H1 (cell line): ENCODE data around the gene ITGA4. TPM values are rescaled to one million over a fixed set of nuclear protein-coding genes. Genes with fewer than 3 reads are reported as not detected.

Source experiments
- CTCF ChIA-PET: fragments of 300-600 bp; sonication (Branson Sonifier 250); formaldehyde crosslinking; loops from one replicate; lab custom pipeline; 2021; ENCODE audit not compliant: partially characterized antibody; lab: Charles Lee
- POLR2A ChIA-PET: fragments of 300-600 bp; sonication (Branson Sonifier 250); formaldehyde crosslinking; loops from one replicate; lab custom pipeline; 2021; ENCODE audit warnings: inconsistent platforms; ENCODE audit not compliant: partially characterized antibody; lab: Charles Lee
- DNase-seq, 2 experiments: peaks; one replicate each; pipeline versions ENCODE4 v3.0.0 to v3.0.0-alpha.2; 2010 to 2022; ENCODE audit warnings: low spot score in 2 of 2, low read depth in 1 of 2, mixed read lengths in 1 of 2
- FAIRE-seq: peaks from 2 replicates; lab custom pipeline; 2011; peaks lifted over from hg19 to GRCh38; lab: Jason Lieb, UNC
- H2AFZ ChIP-seq: 2 replicates; pipeline ENCODE4 v1.8.1; 2012; ENCODE audit warnings: low read length, inconsistent platforms
- H2AK5ac ChIP-seq: 2 replicates; pipeline ENCODE4 v1.6.1; 2013; ENCODE audit warnings: low read depth, low read length
- H2BK120ac ChIP-seq: replicated peaks from 2 replicates; pipeline ENCODE3; 2013; ENCODE audit warnings: low read depth, low read length, inconsistent platforms
- H2BK12ac ChIP-seq: 2 replicates; pipeline ENCODE4 v1.6.1; 2013; ENCODE audit warnings: low read depth, low read length
- H2BK15ac ChIP-seq: 2 replicates; pipeline ENCODE4 v1.6.1; 2013; ENCODE audit warnings: low read length
- H2BK20ac ChIP-seq: 2 replicates; pipeline ENCODE4 v1.6.1; 2013; ENCODE audit warnings: low read length
- H2BK5ac ChIP-seq: 2 replicates; pipeline ENCODE4 v1.6.1; 2013; ENCODE audit warnings: low read depth, low read length
- H3K14ac ChIP-seq: 2 replicates; pipeline ENCODE4 v1.6.1; 2013; ENCODE audit warnings: inconsistent platforms; ENCODE audit not compliant: insufficient read length
- H3K18ac ChIP-seq: 2 replicates; pipeline ENCODE4 v1.6.1; 2013; ENCODE audit warnings: low read length; ENCODE audit errors: extremely low read depth
- H3K23ac ChIP-seq: 2 replicates; pipeline ENCODE4 v1.6.1; 2013; ENCODE audit warnings: inconsistent platforms; ENCODE audit not compliant: insufficient read length
- H3K23me2 ChIP-seq: 2 replicates; pipeline ENCODE4 v1.6.1; 2013; ENCODE audit warnings: low read depth, low read length
- H3K27ac ChIP-seq: 2 replicates; pipeline ENCODE4 v1.6.1; 2011; ENCODE audit warnings: low read depth, low read length, inconsistent platforms
- H3K27me3 ChIP-seq, 4 experiments: replicated peaks in 1 of 4; 1 replicate in 1 of 4; 2 replicates in 3 of 4; pipeline versions ENCODE4 v1.6.1 to v1.8.1; 2011 to 2013; ENCODE audit warnings: low read length in 3 of 4, mild to moderate bottlenecking in 3 of 4, inconsistent platforms in 2 of 4, mixed read lengths in 2 of 4, moderate library complexity in 1 of 4; ENCODE audit not compliant: control insufficient read depth in 3 of 4, insufficient read depth in 3 of 4; ENCODE audit errors: extremely low read depth in 1 of 4
- H3K36me3 ChIP-seq, 4 experiments: 2 replicates each; pipeline versions ENCODE4 v1.6.1 to v1.8.1; 2011 to 2013; ENCODE audit warnings: mild to moderate bottlenecking in 4 of 4, low read length in 3 of 4, moderate library complexity in 2 of 4, control low read depth in 1 of 4, inconsistent platforms in 1 of 4; ENCODE audit not compliant: insufficient read depth in 4 of 4, control insufficient read depth in 2 of 4
- H3K4ac ChIP-seq: replicated peaks from 2 replicates; pipeline ENCODE3; 2013; ENCODE audit warnings: low read length, low read depth, mixed read lengths, inconsistent platforms; ENCODE audit not compliant: insufficient read length
- H3K4me1 ChIP-seq, 4 experiments: replicated peaks in 1 of 4; 1 replicate in 1 of 4; 2 replicates in 3 of 4; pipeline versions ENCODE4 v1.6.1 to v1.8.1; 2011 to 2013; ENCODE audit warnings: low read length in 3 of 4, inconsistent platforms in 2 of 4, mixed read lengths in 1 of 4; ENCODE audit not compliant: insufficient read depth in 4 of 4, control insufficient read depth in 3 of 4
- H3K4me2 ChIP-seq, 2 experiments: 2 replicates each; pipeline versions ENCODE4 v1.6.1 to v1.8.1; 2011 to 2013; ENCODE audit warnings: low read depth in 2 of 2, low read length in 2 of 2, control low read depth in 1 of 2, inconsistent platforms in 1 of 2, mild to moderate bottlenecking in 1 of 2; ENCODE audit not compliant: insufficient read depth in 1 of 2
- H3K4me3 ChIP-seq, 4 experiments: fragments of 200-600, 300-600 bp in 1 of 4; sonication (generic), shearing (Covaris generic), sonication (Bioruptor Twin) in 1 of 4; 2 replicates each; pipeline versions ENCODE4 v1.5.1 to v1.8.1; 2011 to 2016; ENCODE audit warnings: low read length in 4 of 4, low read depth in 3 of 4, control low read depth in 2 of 4, inconsistent platforms in 2 of 4, mild to moderate bottlenecking in 2 of 4, mixed read lengths in 1 of 4, moderate library complexity in 1 of 4; ENCODE audit not compliant: insufficient read depth in 2 of 4; ENCODE audit errors: extremely low read depth in 1 of 4
- H3K56ac ChIP-seq: replicated peaks from 2 replicates; pipeline ENCODE3; 2013; ENCODE audit warnings: low read depth, mild to moderate bottlenecking, mixed read lengths, low read length, inconsistent platforms; ENCODE audit not compliant: insufficient read length
- H3K79me1 ChIP-seq: 2 replicates; pipeline ENCODE4 v1.6.1; 2013; ENCODE audit warnings: low read depth, low read length, control low read depth
- H3K79me2 ChIP-seq, 2 experiments: 2 replicates each; pipeline versions ENCODE4 v1.6.1 to v1.8.1; 2012 to 2013; ENCODE audit warnings: low read length in 2 of 2, mild to moderate bottlenecking in 2 of 2, inconsistent platforms in 1 of 2; ENCODE audit not compliant: insufficient read depth in 2 of 2, control insufficient read depth in 1 of 2
- H3K9ac ChIP-seq, 4 experiments: replicated peaks in 1 of 4; 1 replicate in 1 of 4; 2 replicates in 3 of 4; pipeline versions ENCODE4 v1.6.1 to v1.8.1; 2011 to 2013; ENCODE audit warnings: low read depth in 3 of 4, low read length in 3 of 4, control low read depth in 2 of 4, mild to moderate bottlenecking in 2 of 4, moderate library complexity in 2 of 4, inconsistent platforms in 1 of 4; ENCODE audit errors: extremely low read depth in 1 of 4
- H3K9me3 ChIP-seq, 2 experiments: 2 replicates each; pipeline versions ENCODE4 v1.6.1 to v1.8.1; 2012 to 2013; ENCODE audit warnings: mild to moderate bottlenecking in 2 of 2, moderate library complexity in 2 of 2, control low read depth in 1 of 2, inconsistent platforms in 1 of 2, low read depth in 1 of 2, low read length in 1 of 2, mixed read lengths in 1 of 2; ENCODE audit not compliant: insufficient read depth in 2 of 2
- H4K20me1 ChIP-seq, 2 experiments: replicated peaks in 1 of 2; 2 replicates each; pipeline versions ENCODE3 to v1.8.1; 2011 to 2013; ENCODE audit warnings: inconsistent platforms in 2 of 2, low read length in 2 of 2, mild to moderate bottlenecking in 1 of 2; ENCODE audit not compliant: insufficient read depth in 2 of 2, control insufficient read depth in 1 of 2
- H4K5ac ChIP-seq: 2 replicates; pipeline ENCODE4 v1.6.1; 2013; ENCODE audit warnings: low read length, low read depth, mixed read lengths, inconsistent platforms; ENCODE audit not compliant: insufficient read length
- H4K8ac ChIP-seq: 2 replicates; pipeline ENCODE4 v1.8.0; 2013; ENCODE audit warnings: mild to moderate bottlenecking, moderate library complexity, low read length, inconsistent platforms; ENCODE audit not compliant: insufficient read depth; ENCODE audit errors: extremely low read depth
- H4K91ac ChIP-seq: replicated peaks from 2 replicates; pipeline ENCODE3; 2013; ENCODE audit warnings: low read length, mixed read lengths, inconsistent platforms; ENCODE audit not compliant: insufficient read length
- ASH2L ChIP-seq: fragments of 200-600, 300-600 bp; sonication (generic); IDR thresholded peaks from one replicate; pipeline ENCODE4 v1.7.1; 2017; ENCODE audit warnings: low read length
- CTBP2 ChIP-seq: IDR thresholded peaks from 2 replicates; pipeline ENCODE4 v1.7.0; 2011; ENCODE audit warnings: borderline replicate concordance, mild to moderate bottlenecking, moderate library complexity, mixed read lengths, low read length; ENCODE audit not compliant: insufficient read depth, insufficient read length
- EP300 ChIP-seq, 2 experiments: IDR thresholded peaks; 1 replicate in 1 of 2; 2 replicates in 1 of 2; pipeline ENCODE4 v1.6.1; 2011 to 2012; ENCODE audit warnings: low read depth in 2 of 2, low read length in 2 of 2, mild to moderate bottlenecking in 2 of 2, borderline replicate concordance in 1 of 2, inconsistent platforms in 1 of 2, moderate library complexity in 1 of 2
- NANOG ChIP-seq: IDR thresholded peaks from 2 replicates; pipeline ENCODE4 v1.6.1; 2011; ENCODE audit warnings: low read length, low read depth, mild to moderate bottlenecking, inconsistent platforms; ENCODE audit not compliant: insufficient read depth, poor library complexity, severe bottlenecking
- PHF8 ChIP-seq: fragments of 200-600 bp; sonication (generic); conservative IDR thresholded peaks from 2 replicates; pipeline ENCODE4 v1.7.1; 2012; ENCODE audit warnings: low read depth, mild to moderate bottlenecking, inconsistent platforms, low read length, moderate library complexity
- RBBP5 ChIP-seq: IDR thresholded peaks from 2 replicates; pipeline ENCODE4 v1.7.1; 2012; ENCODE audit warnings: low read depth, mild to moderate bottlenecking, inconsistent platforms, low read length, moderate library complexity, borderline replicate concordance
- RXRA ChIP-seq: IDR thresholded peaks from 2 replicates; pipeline ENCODE4 v1.6.1; 2011; ENCODE audit warnings: low read depth, mild to moderate bottlenecking, low read length, moderate library complexity; ENCODE audit not compliant: insufficient read depth
- SP1 ChIP-seq: IDR thresholded peaks from 2 replicates; pipeline ENCODE4 v1.6.1; 2011; ENCODE audit warnings: low read depth, low read length
- SP2 ChIP-seq: IDR thresholded peaks from 2 replicates; pipeline ENCODE4 v1.6.1; 2012; ENCODE audit warnings: mild to moderate bottlenecking, low read length, inconsistent platforms
- SRF ChIP-seq: IDR thresholded peaks from 2 replicates; pipeline ENCODE4 v1.6.1; 2011; ENCODE audit warnings: mild to moderate bottlenecking, low read depth, low read length, moderate library complexity
- TAF1 ChIP-seq: IDR thresholded peaks from 2 replicates; pipeline ENCODE4 v1.6.1; 2011; ENCODE audit warnings: mild to moderate bottlenecking, low read depth, low read length
- WGBS, 2 experiments: shearing (Covaris generic) in 1 of 2; methylation state at CpG; one replicate each; pipeline versions ENCODE4 v1.1.6 to v1.1.7; 2013 to 2015; ENCODE audit warnings: low lambda C conversion rate in 2 of 2, mixed read lengths in 2 of 2, inconsistent platforms in 1 of 2, low coverage in 1 of 2, missing lambda C conversion rate in 1 of 2; ENCODE audit not compliant: insufficient replicate concordance in 2 of 2, insufficient coverage in 1 of 2, insufficient read length in 1 of 2; ENCODE audit errors: extremely low coverage in 1 of 2, missing lambda C conversion rate in 1 of 2; 5-methylcytosine and 5-hydroxymethylcytosine counted together
- polyA plus RNA-seq, 7 experiments: library from polyadenylated mRNA; depleted of rRNA in 3 of 7; stranded (reverse) in 5 of 7; unstranded in 2 of 7; fragments of >200 nt in 5 of 7; fragments of 200-250 nt in 2 of 7; gene quantifications; 1 replicate in 5 of 7; 2 replicates in 1 of 7; 4 replicates in 1 of 7; pipeline versions ENCODE4 v1.2.1 to v1.2.3, GENCODE V29; 2011 to 2013; ENCODE audit warnings: missing spikeins in 2 of 7, mixed read lengths in 2 of 7
- total RNA-seq: library from RNA; stranded (reverse); fragmentation: NEBNext Ultra II Directional; extraction: Animal tissue kit (Norgen Biotek cat#: 25700); gene quantifications from 2 replicates; pipeline ENCODE4 v1.2.1, GENCODE V29; 2021

The ITGA4 gene
- total and polyA plus RNA-seq, 2 of the 8 experiments (the other 6 are each of a cell fraction or from before 2014, with no cell fraction given): 0.60 to 2.1 TPM

DNA sequence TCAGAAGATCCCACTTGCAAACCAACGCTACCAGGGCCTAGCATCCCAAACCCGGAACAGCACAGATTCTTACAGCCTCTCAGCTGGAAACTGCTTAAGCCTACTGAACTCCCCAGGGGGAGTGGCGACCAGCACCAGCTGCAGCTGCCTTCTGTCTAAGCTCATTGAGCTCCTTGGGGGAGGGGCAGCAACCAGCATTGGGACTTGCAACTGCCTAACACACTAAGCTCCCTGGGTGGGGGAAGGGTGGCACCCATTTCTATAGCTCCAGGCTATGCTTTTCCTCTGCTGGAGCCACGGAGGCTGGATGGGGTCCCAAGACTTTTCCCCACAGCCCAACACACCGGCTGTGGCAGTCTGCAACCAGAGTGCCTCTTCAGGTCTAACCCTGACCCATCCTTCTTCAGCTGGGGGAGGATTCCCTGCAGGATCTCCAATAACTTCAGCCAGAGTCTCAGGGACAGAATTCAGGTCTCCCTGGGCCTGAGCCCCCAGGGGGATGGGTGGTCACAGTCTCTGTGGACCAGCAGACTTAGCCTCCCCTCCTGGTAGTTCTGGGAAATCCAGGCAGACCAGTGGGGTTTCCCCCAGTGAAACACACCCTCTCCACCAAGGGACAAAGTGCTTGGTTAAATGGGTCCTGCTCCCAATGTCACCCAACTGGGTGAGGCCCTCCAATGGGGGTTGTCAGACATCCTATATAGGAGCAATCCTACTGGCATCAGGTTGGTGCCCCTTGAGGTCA lies 45.9 kb upstream of the ITGA4 start:
- Histone ChIP-seq H3K27ac (no peak overlapping the region), H4K20me1 (no peaks in the 10 kb centered on the region), H3K14ac (no peak overlapping the region), H3K4me1 (peaks cover 0 to 9% (median 6%) of the 10 kb centered on the region in 4 experiments; a peak in 5 of 7 replicates), H4K5ac (peak overlapping the region; percentile 18), H3K79me1 (no peaks in the 10 kb centered on the region), H3K9me3 (no peaks in the 10 kb centered on the region), H3K27me3 (no peaks in the 10 kb centered on the region), H4K8ac (no peak overlapping the region; the same call in none of the 2 replicates), H3K9ac (no peak overlapping the region; a peak in 1 of 7 replicates), H3K4ac (no peak overlapping the region), H3K23me2 (no peaks in the 10 kb centered on the region), H2BK20ac (peak overlapping the region; percentile 90; the same call in 1 of the 2 replicates), H2BK15ac (peak overlapping the region; percentile 95; the same call in 1 of the 2 replicates), H4K91ac (no peak overlapping the region), H3K4me2 (peak overlapping the region; percentile 49 to 68; a peak in 3 of 4 replicates), H2BK5ac (peak overlapping the region; percentile 16; the same call in 1 of the 2 replicates), H2BK12ac (0 out of 2 replicates have a peak overlapping the region, but pooled peaks have one; percentile 50), H3K18ac (peak overlapping the region; percentile 68), H2AFZ (no peak overlapping the region), H3K23ac (no peak overlapping the region), H3K79me2 (no peaks in the 10 kb centered on the region), H2BK120ac (peak overlapping the region; percentile 72), H3K36me3 (no peaks in the 10 kb centered on the region), H3K4me3 (peak overlapping the region in 1 of 4 experiments; percentile 4; a peak in 1 of 8 replicates), H3K56ac (no peak overlapping the region), H2AK5ac (no peak overlapping the region)
- POLR2A ChIA-PET: interaction anchor here (0.8 kb wide), 1 partner anchor 9 kb away, joined by 3 read pairs; no protein-coding TSS in a partner anchor
- 79% methylated on average over 5 of the region's 5 CpGs; no CpG with 5 or more reads in 1 of the 2 experiments for WGBS, 2 experiments
- FAIRE-seq (no peak), DNase-seq (peak; percentile 51 to 52)
- CTCF ChIA-PET: interaction anchor here (1.1 kb wide), 1 partner anchor 27 kb away, joined by 3 read pairs; no protein-coding TSS in a partner anchor
- TF ChIP-seq RBBP5 (peak; percentile 71; the same call in 1 of the 2 replicates), SRF (no peak), PHF8 (no peak), EP300 (IDR thresholded peaks at IDR 0.05; ENCODE audit: borderline replicate concordance in 1 of 2, low read depth in 2 of 2, low read length in 2 of 2) (peak in 1 of 2 experiments; percentile 70; a peak in 1 of 3 replicates), NANOG (peak; percentile 26), CTBP2 (peak; percentile 40), RXRA (no peak), SP2 (no peak), TAF1 (0 out of 2 replicates have a peak, but pooled peaks have one; percentile 36), SP1 (peak; percentile 86), ASH2L (peak; percentile 88)
